ENCODE measurements around the gene SLC4A3.

Gene SLC4A3

DNA sequence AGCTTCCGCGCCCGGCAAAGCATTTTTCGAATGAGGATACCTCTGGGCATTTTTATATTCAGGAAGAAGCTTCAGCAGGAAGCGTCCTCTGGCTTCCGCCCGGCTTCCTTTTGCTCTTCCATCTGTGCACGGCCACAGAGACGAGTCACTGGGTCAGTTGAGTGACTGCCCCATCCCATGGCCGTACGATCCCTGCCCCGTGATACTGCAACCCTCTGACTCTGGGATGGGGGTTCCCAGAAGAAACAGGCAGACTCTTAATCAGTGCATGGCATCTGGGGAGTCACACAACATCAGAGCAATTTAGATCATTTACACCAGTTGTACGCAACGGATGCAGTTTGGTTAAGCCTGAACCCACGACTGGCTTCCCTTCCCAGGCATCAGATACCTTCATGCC, 40.9 kb downstream of the SLC4A3 start:
- no peak overlapping the region for H3K4me3 ChIP-seq (ENCODE audit: low read depth, low read length)
- no peak for DNase-seq
- H3K9me3 ChIP-seq (ENCODE audit: severe bottlenecking) = no peaks in the 10 kb centered on the region
- H3K27me3 ChIP-seq (ENCODE audit: insufficient read depth, low read depth, severe bottlenecking) = no peaks in the 10 kb centered on the region
- TF ChIP-seq, protein P1, sequence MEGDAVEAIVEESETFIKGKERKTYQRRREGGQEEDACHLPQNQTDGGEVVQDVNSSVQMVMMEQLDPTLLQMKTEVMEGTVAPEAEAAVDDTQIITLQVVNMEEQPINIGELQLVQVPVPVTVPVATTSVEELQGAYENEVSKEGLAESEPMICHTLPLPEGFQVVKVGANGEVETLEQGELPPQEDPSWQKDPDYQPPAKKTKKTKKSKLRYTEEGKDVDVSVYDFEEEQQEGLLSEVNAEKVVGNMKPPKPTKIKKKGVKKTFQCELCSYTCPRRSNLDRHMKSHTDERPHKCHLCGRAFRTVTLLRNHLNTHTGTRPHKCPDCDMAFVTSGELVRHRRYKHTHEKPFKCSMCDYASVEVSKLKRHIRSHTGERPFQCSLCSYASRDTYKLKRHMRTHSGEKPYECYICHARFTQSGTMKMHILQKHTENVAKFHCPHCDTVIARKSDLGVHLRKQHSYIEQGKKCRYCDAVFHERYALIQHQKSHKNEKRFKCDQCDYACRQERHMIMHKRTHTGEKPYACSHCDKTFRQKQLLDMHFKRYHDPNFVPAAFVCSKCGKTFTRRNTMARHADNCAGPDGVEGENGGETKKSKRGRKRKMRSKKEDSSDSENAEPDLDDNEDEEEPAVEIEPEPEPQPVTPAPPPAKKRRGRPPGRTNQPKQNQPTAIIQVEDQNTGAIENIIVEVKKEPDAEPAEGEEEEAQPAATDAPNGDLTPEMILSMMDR (IDR thresholded peaks at IDR 0.05; ENCODE audit: low read depth, low read length) = no peak
- H3K27ac ChIP-seq = no peak overlapping the region
- no peaks in the 10 kb centered on the region for H3K36me3 ChIP-seq

DNA sequence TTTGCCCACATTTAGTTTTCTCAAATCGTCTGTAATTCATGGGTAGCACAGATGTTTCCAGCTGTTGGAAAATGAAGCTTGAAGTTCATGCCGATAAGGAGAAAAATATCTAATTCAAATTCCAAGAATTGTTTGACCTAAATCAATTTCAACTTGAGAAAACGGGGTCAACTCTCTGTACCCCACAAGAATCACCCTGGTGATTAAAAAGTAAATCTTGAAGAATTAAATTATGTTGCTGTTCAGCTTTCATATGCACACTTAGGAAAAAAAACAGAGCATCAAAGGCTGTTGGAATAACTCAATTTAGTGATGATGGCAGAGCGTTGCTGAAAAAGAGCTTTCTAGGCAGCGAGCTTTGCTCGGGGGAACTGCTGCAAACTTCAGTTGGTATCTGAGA, 43.0 kb downstream of the SLC4A3 start:
- no peaks in the 10 kb centered on the region for H3K27me3 ChIP-seq (ENCODE audit: insufficient read depth, low read depth, severe bottlenecking)
- H3K4me3 ChIP-seq (ENCODE audit: low read depth, low read length) = no peak overlapping the region
- no peak overlapping the region for H3K27ac ChIP-seq
- DNase-seq = no peak
- TF ChIP-seq, protein P1 (IDR thresholded peaks at IDR 0.05; ENCODE audit: low read depth, low read length) = no peak
- no peaks in the 10 kb centered on the region for H3K9me3 ChIP-seq (ENCODE audit: severe bottlenecking)
- no peaks in the 10 kb centered on the region for H3K36me3 ChIP-seq

DNA sequence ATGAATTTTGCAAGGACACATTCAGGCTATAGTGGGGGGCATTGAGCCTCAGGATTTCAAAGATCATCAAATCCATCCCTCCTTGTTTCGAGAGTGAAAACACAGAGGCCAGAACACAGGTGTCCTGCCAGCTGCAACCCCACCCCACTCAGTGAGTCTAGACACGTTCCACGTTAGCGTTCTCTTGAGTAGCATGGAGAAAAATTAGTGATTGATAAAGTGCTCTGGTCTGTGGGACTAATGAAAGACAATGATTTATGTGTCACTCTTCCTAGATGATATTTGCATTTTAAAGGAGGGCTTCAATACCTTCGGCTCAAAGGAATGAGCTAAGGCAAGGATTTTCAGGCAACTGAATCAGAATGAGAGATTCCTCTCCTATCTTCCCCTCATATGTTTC, 43.8 kb downstream of the SLC4A3 start:
- Histone ChIP-seq H3K27ac (no peak overlapping the region), H3K27me3 (ENCODE audit: insufficient read depth, low read depth, severe bottlenecking) (no peaks in the 10 kb centered on the region), H3K4me3 (ENCODE audit: low read depth, low read length) (no peak overlapping the region), H3K9me3 (ENCODE audit: severe bottlenecking) (no peaks in the 10 kb centered on the region), H3K36me3 (no peaks in the 10 kb centered on the region)
- TF ChIP-seq, protein P1 (IDR thresholded peaks at IDR 0.05; ENCODE audit: low read depth, low read length) = no peak
- no peak for DNase-seq

DNA sequence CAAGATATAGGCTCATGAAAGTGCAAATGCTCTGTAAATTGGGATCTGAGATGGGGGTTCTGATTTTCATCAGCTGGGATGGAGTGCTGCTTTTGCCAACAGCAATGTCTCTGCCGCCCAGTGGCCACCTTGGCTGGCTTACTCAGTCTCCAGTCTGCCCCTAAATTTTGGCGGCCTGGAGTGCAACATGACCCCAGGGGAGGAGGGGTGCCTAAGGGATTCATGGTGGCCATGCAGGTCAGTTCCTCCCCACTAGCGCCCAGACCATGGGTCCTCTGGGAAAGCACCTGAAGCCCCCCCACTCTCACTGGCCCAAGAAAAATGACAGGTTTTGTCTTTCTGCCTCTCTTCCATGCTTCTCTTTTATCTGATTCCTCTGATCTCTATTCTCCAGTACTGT, 45.0 kb downstream of the SLC4A3 start:
- TF ChIP-seq, protein P1 (IDR thresholded peaks at IDR 0.05; ENCODE audit: low read depth, low read length) = no peak
- Histone ChIP-seq H3K27ac (no peak overlapping the region), H3K4me3 (ENCODE audit: low read depth, low read length) (no peak overlapping the region), H3K27me3 (ENCODE audit: insufficient read depth, low read depth, severe bottlenecking) (no peaks in the 10 kb centered on the region), H3K9me3 (ENCODE audit: severe bottlenecking) (no peaks in the 10 kb centered on the region), H3K36me3 (no peaks in the 10 kb centered on the region)
- no peak for DNase-seq

DNA sequence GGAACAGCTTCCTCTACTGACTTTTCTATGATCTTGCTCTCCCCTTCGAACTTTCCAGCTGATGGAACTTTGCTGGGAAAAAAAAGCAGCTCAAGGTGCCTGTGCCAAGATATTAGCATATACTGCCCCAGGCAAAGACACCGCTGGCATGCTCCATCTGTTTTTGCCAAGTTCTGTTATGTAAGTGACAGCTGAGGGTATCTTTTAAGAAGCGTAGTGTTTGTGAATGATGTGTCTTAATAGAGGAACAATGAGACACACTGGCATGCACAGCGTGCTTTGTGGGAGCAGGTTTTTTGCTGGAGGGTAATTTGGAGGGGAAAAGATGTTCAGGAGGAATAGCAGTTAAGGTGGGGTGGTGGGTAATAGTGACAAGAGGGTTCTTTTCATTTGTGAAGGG, 47.8 kb downstream of the SLC4A3 start:
- Histone ChIP-seq H3K27ac (no peak overlapping the region), H3K36me3 (no peaks in the 10 kb centered on the region), H3K9me3 (ENCODE audit: severe bottlenecking) (no peaks in the 10 kb centered on the region), H3K4me3 (ENCODE audit: low read depth, low read length) (no peak overlapping the region), H3K27me3 (ENCODE audit: insufficient read depth, low read depth, severe bottlenecking) (no peaks in the 10 kb centered on the region)
- TF ChIP-seq, protein P1 (IDR thresholded peaks at IDR 0.05; ENCODE audit: low read depth, low read length) = no peak
- no peak for DNase-seq

DNA sequence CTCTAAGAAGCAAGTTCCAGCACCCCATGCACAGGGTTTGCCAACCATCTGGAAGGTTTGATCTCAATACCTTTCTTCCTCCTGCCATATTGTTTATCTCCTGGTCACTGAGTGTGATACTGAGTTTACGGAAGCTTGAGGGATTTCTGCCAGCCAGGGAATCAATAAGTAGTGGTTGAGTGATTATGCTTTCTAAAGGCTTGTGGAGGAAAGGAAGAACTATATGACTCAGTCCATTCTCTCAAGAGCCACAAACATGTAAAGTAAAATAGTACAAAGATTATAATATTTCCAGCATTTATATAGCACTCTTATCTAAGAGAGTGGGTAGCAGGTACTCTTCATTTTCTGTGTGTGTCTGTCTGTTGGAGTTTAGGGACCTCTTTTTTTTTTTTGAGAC, 49.2 kb downstream of the SLC4A3 start:
- Histone ChIP-seq H3K27ac (no peak overlapping the region), H3K36me3 (no peaks in the 10 kb centered on the region), H3K9me3 (ENCODE audit: severe bottlenecking) (no peaks in the 10 kb centered on the region), H3K4me3 (ENCODE audit: low read depth, low read length) (no peak overlapping the region), H3K27me3 (ENCODE audit: insufficient read depth, low read depth, severe bottlenecking) (no peaks in the 10 kb centered on the region)
- TF ChIP-seq, protein P1 (IDR thresholded peaks at IDR 0.05; ENCODE audit: low read depth, low read length) = no peak
- DNase-seq = no peak
